HG02981 (cell line): ENCODE results near the gene TAOK1.

Source experiments
- ATAC-seq: cut with Tn5 transposase; IDR thresholded peaks from one replicate; pipeline ENCODE4 v1.9.1; 2021; ENCODE audit warnings: mild to moderate bottlenecking, moderate library complexity; ENCODE audit not compliant: unreplicated experiment

The TAOK1 gene

DNA sequence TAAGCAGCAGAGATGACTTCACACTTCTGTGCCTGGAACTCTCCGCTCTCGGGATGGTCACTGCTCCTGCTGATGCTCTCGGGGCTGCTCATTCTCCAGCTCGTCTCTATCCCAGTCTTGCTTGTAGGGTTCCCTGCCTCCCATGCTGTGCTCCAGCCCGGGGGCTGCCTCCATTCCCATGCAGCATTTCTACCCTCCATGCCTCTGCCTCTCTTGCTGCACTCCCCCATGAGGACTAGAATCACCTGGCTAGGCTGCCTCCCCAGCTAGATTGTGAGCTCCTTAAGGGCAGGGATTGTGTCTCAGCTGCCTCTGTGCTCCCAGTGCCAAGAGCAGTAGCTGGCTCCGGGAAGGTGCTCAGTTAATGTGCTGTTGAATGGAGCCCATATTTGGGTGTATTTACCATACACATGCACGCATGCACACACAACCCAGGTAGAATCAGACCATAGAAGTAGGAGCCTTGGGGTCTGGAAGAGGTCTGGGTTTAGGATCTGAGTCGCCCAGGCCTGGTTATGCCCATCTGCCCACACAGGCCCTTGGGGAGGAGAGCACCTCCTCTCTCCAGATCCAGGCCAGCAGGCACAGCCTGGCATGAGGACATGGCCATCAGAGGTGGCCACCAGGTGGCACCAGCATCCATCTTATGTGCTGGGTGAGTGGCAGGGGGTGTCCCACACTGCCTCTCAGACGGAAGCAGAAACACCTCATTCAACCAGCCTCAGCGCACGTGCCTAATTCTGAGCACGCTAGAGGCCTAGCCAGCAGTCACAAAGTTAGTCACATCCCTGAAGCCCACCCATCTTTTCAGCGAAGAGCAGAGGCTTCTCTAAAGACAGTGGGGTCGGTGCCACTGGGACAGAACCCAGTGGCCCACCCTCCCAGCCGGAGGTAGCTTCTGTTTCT is 190.0 kb downstream of the TAOK1 start:
- peak; percentile 86 for ATAC-seq

GRCh38 chr17:29581583-29582253 is 191.6 kb downstream of the TAOK1 start:
- ATAC-seq = no peak

DNA sequence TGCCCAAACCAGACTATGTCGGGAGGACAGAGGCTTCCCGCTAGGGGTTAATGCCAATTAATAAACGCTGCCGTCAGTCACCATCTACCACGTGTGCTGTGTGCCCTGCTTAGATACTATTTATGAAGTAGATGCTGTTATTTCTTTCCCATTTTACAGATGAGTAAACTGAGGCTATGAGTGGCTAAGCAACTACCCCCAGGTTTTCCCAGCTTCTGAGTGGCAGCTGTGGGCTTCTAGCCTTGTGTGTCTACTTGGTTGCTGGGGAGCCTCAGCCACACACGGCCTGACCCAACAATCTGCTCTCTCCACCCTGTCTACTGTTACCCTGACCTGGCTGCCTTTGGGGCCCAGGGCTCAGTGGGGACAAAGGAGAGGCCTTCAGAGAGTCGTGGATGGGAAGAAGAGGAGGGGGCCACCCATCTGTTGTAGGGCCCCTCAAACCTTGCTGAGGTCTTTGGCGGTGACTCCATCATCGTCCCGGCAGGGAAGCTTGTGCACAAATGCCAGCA is 192.1 kb downstream of the TAOK1 start:
- ATAC-seq = no peak

DNA sequence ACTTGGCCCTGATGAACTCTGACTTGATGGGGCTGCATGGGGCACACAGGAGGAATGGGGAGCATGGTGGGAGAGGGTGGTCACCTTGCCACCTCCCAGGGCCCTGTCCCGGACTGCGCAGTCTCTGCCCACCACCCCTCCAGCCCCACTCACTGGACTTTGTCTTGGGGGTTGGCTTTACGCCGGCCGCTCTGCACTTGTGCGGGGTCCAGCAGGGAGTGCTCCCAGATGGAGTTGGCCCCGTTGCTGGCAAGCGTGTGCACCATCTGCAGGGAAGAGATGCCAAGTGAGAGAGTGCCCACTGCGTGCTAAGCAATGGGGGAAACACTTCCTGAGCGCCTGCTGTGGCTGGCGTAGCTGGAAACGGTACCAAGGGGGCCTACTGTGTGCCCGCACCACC is 192.6 kb downstream of the TAOK1 start:
- ATAC-seq = no peak

- no peak for ATAC-seq
Observed at GRCh38 chr17:29583324-29584248, 193.4 kb downstream of the TAOK1 start.

DNA sequence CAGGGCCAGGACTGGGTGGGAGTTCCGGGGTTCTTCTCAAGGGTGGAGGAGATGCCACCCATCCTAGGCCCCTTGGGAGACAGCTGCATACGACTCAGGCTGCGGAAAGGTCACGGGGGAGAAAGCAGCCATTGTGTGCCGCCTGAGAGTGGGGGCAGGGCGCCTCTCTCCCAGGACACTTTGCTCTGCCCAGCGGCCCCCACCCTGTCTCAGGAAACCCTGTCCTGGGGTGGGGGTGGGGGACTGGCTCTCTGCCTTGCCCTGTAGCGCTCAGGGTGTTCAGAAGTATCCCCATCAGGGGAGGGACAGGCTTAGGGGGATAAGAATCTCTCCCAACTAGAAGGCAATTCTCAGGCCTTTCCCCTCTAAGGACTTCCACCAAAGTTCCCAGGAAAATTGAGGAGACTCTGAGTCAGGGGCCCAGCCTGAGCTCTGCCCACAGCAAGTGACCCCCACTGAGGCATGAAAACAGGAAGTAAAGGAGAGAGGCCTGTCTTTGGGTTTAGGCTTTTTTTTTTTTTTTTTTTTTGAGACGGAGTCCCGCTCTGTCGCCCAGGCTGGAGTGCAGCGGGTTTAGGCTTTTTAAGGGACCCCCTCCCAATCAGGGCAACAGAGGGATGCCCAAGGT is 194.4 kb downstream of the TAOK1 start:
- ATAC-seq = no peak

DNA sequence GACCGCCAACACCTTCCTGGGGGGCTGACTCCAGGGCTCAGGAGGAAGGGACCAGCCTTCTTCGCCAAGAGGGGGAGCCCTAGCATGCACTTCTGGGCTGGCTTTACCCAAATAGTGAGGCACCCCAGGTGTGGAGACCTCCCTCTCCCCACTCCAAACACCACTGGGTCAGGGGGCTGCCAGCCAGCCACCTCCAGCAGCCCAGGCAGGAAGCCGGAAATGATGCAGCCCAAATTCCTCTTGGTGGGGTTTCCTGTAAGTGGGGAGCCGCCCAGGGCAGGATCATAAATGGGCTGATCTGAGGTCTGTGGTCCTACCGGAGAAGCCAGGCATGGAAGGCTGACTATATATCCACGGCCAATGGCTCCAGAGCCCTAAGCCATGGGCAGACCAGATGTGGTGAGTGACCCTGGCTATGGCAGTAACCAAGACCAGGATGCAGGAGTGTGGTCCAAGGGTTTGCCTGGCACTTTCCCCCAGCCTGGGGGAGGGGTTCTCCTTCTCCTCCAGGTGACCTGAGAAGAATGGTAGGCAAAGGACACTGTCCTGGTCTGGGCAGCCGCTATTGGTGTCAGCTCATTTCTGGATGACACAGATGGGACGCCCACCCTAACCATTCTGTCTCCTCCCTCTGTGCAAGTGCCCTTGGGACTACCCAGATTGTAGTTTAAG is 195.1 kb downstream of the TAOK1 start:
- ATAC-seq = no peak

DNA sequence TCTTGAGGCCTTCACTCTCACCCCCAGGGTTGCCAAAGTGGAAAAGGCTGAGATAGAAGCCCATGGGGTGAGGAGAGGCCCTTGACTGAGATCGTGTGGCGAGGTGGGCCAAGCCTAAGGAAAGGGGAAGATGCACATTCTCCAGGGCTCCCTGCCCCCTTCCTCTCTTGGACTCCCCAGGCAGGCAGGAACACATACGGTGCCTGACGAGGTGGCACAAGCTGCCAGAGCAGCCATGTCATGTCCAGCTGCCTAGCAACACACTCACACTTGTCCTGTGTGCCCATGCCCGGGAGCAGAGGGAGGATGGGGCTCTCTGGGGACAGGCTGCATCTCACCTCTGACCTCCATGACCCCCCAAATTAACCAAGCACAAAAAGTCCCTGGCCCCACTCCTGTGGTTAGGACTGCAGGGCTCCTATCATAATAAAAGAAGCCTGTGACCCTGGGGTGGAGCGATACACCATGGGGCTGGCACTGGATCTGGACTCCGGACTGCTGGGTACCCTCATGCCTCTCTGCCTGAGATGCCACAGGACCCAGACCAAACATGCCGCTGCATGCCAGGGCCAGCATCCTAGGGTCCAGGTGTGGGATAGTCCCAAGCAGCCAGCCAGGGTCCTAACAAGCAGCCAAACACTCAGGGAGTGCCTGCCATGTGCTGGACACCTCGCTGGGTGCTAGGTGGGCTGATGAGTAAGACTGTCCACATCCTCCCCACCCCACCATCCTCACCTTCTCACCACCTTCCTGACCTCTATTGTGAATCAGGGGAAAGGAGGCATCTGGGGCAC is 196.7 kb downstream of the TAOK1 start:
- no peak for ATAC-seq

DNA sequence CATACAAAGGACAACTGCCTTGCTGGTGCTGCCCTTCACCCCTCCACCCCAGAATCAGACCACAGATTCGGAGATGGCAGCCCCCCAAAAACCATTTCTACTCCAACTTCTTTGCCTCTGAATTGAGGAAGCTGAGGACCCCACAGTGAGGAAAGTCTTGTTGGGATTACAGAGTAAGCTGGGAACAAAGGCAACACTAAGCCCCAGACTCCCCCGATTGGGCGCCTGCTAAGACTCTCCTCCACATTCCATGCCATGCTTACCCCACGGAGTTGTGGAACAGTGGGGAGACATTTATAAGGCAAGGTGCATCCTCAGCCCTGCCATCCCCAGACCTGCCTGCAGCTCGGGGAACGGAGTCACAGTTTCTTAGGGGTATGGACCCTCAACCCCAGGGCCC is 197.4 kb downstream of the TAOK1 start:
- ATAC-seq = no peak

GRCh38 chr17:29588017-29588561 is 197.9 kb downstream of the TAOK1 start:
- ATAC-seq = no peak

DNA sequence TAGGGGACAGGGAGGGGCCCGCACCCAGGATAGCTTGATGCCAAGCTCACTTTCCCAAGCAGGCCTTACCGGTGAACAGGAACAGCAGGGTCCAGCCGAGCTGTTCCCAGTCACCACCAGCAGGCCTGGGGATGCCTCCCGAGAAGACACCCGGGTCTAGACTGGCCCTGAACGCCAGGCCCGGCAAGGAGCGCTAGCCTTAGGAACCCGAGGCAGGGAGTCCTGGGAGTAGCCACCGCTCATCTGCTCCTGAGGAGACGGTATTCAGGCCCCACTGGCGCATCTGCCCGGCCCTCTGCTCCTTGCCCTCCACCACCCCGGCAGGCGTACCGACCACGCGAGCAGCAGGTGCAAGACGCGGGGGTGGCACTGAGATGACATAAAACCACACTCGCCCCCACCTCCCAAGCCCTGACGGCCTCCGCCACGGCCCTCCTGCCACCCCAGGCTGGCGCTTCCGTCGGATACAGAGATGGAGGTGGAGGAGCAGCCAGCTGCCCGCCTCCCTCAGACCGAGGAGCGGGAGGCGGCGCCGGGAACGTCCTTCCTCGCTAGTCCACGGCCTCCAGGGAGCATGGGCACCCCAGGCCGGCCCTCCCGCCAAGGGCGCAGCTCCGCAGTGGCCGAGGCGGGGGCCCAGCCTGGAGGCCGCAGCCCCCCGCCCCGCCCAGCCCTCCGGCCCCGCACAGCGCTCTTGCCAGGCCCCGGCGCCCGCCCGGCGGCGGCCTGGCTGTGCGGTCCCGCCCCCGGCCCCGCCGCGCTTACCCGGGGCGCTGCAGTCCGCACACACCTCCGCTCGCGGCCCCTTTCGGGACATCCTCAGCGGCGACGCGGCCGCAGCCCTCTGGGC is 198.6 kb downstream of the TAOK1 start:
- peak; percentile 16 for ATAC-seq

- ATAC-seq = peak; percentile 61
Observed at GRCh38 chr17:29589524-29590410, 199.6 kb downstream of the TAOK1 start, which contains the start of gene GIT1. GIT1 (minus strand) TSS chr17:29589648; CDS start chr17:29589378, 270 bp downstream.

DNA sequence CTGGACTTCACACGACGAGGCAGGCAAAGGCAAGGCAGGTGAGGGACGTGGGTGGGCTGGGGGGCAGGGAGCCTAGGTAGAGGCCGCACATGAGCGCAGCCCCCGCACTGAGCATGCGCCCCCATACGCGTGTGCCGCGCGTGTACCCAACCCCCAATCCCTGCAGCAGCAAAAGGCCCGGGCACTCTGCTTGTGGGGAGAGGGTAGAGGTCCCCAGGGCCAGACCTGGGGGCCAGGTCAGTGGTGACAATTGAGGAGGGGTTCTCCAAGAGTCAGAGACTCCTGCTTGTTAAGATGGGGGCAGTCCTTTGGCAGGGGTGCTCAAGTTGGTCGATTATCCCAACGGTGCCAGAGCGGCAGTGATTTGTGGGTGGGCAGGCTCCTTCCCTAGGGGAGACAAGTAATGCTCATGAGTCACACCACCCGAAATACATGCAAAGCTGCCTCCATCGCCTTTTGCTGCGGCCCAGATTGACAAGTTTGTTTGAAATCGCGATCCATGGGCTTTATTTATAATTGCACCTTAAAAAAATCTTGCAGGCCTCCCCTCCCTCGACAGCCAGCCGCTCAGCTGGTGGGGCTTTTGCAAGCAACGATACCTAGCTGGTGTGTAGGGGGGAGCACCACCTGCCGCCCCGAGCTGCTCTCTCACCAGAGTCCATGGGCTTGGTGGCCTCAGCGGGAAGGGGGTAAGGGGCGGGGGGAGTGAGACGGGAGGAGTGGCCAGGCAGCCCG is 200.4 kb downstream of the TAOK1 start:
- ATAC-seq = no peak

DNA sequence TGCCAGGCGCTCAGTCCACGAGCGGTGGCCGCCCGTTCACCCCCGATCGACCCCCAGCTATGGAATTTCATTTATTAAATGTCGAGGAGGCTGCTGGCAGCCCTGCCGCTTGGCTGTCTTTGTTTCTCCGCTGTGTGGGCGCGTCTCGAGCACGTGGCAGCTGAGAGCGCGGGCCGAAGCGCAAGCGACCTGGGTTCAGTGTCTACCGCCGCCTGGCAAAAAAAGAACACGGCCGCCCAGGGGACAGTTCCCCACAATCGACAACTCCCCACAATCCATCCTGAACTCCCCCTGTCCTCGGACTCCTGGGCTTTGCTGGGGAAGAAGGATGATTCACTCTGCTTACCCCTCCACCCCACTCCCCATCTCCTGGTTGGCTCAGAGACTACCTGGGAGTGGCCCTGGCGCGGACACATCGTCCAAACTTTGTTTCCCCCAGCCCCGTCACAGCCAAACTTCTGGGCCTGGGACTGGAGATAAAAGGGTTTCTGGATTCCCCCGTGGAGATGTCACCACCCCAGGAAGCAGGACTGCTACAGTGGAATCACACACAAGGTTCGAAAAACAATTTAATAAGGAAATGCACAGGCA is 201.1 kb downstream of the TAOK1 start:
- no peak for ATAC-seq

DNA sequence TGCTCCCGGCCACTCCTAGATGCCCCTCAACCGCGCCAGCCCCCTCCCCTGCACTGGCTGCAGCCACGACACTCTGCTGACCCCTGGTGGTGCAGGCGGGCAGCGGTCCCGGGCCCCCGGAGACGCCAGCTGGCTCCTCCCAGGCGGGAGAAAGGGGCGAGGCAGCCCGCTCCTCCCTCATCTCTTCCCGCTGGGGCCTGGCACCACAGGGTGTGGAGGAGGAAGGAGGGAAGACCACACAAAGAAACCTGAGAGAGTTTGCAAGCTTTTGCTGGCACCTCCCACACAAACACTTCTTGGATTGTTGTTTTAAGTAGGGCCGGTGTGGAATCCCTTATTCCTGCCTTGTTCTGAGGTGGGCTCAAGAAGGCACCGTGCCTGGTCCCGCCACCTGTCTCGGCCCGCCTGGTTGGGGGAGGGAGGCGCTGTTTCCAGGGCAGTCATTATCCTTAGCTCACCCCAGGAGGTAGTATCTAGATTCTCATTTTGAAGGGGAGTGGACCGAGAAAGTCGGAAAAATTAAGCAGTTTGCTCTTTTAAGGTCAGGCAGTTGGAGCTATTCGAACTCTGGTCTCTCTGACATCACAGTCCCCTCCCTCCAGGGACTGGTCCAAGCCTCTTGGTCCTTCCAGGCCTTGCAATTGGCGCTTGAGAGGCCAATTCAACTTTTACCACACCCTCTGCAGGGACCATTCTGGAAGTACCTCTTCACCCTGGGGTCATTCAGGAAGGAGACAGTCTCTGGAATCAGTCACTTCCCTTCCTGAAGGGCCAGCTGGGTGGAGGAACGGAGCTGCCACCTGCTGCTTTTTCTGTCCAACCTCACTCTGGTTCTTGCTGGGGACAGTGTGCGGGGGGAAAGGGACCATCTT is 201.8 kb downstream of the TAOK1 start:
- ATAC-seq = no peak
